ENCODE measurements around the gene RAB33B. TPM values are rescaled to one million over a fixed set of nuclear protein-coding genes. Genes with fewer than 3 reads are reported as not detected.

The RAB33B gene
- polyA plus RNA-seq, result 7.3 and 10.4 TPM in 2 replicates

GRCh38 chr4:139454111-139455045 is at the start of gene RAB33B:
TSS of gene RAB33B (plus strand) at chr4:139454121. CDS start at chr4:139454196, 75 bp downstream.

Other genes with a start within 250 kb of the RAB33B start
- 0.77 and 9.5 TPM in 2 replicates for gene MGARP, start 173.9 kb upstream of the RAB33B start, polyA plus RNA-seq
- 23.0 and 25.1 TPM in 2 replicates for gene NAA15, start 152.6 kb upstream of the RAB33B start, polyA plus RNA-seq
- gene NDUFC1, start 151.6 kb upstream of the RAB33B start, polyA plus RNA-seq, result 511 and 517 TPM in 2 replicates
- gene SETD7, start 102.1 kb downstream of the RAB33B start, polyA plus RNA-seq, result 40.6 and 53.2 TPM in 2 replicates
- gene MGST2, start 211.7 kb downstream of the RAB33B start, polyA plus RNA-seq, result 134 and 156 TPM in 2 replicates